ENCODE data around the gene MACROD2. TPM values are rescaled to one million over a fixed set of nuclear protein-coding genes. Genes with fewer than 3 reads are reported as not detected.

The MACROD2 gene
- total RNA-seq, 1 donor from 2014 or later, result 2.5 TPM

GRCh38 chr20:15576411-15576810, 1581.1 kb downstream of the MACROD2 start:
- no peak for TF ChIP-seq CTCF (IDR thresholded peaks at IDR 0.05)
- no peaks in the 10 kb centered on the region for H3K36me3 Mint-ChIP-seq (ENCODE audit: unreplicated experiment)
- no peaks in the 10 kb centered on the region for H3K9me3 Mint-ChIP-seq (ENCODE audit: unreplicated experiment)
- DNase-seq (ENCODE audit: extremely low spot score, unreplicated experiment), result no peak
- no peaks in the 10 kb centered on the region for H3K4me1 Mint-ChIP-seq (ENCODE audit: unreplicated experiment)
- H3K27me3 Mint-ChIP-seq (ENCODE audit: unreplicated experiment), result no peaks in the 10 kb centered on the region
- H3K27ac Mint-ChIP-seq (ENCODE audit: unreplicated experiment), result no peak overlapping the region
- H3K4me3 Mint-ChIP-seq (ENCODE audit: unreplicated experiment), result no peak overlapping the region

GRCh38 chr20:15578113-15578512, 1582.8 kb downstream of the MACROD2 start:
- H3K27ac Mint-ChIP-seq (ENCODE audit: unreplicated experiment), result no peak overlapping the region

GRCh38 chr20:15579688-15580087, 1584.4 kb downstream of the MACROD2 start:
- H3K4me1 Mint-ChIP-seq (ENCODE audit: unreplicated experiment), result no peaks in the 10 kb centered on the region
- no peak for TF ChIP-seq CTCF (IDR thresholded peaks at IDR 0.05)
- no peak for DNase-seq (ENCODE audit: extremely low spot score, unreplicated experiment)

More at GRCh38 chr20:15578113-15578512, 1582.8 kb downstream of the MACROD2 start:
- Mint-ChIP-seq H3K27me3 (ENCODE audit: unreplicated experiment) (no peaks in the 10 kb centered on the region), H3K4me3 (ENCODE audit: unreplicated experiment) (no peak overlapping the region), H3K36me3 (ENCODE audit: unreplicated experiment) (no peaks in the 10 kb centered on the region), H3K9me3 (ENCODE audit: unreplicated experiment) (no peaks in the 10 kb centered on the region), H3K4me1 (ENCODE audit: unreplicated experiment) (no peaks in the 10 kb centered on the region)
- no peak for TF ChIP-seq CTCF (IDR thresholded peaks at IDR 0.05)
- DNase-seq (ENCODE audit: extremely low spot score, unreplicated experiment), result no peak

GRCh38 chr20:15582146-15582760, 1586.9 kb downstream of the MACROD2 start:
- H3K36me3 Mint-ChIP-seq (ENCODE audit: unreplicated experiment), result no peaks in the 10 kb centered on the region
- no peak overlapping the region for H3K4me3 Mint-ChIP-seq (ENCODE audit: unreplicated experiment)
- no peak for TF ChIP-seq CTCF (IDR thresholded peaks at IDR 0.05)
- H3K27me3 Mint-ChIP-seq (ENCODE audit: unreplicated experiment), result no peaks in the 10 kb centered on the region
- no peak overlapping the region for H3K27ac Mint-ChIP-seq (ENCODE audit: unreplicated experiment)
- H3K9me3 Mint-ChIP-seq (ENCODE audit: unreplicated experiment), result no peaks in the 10 kb centered on the region
- H3K4me1 Mint-ChIP-seq (ENCODE audit: unreplicated experiment), result no peaks in the 10 kb centered on the region
- no peak for DNase-seq (ENCODE audit: extremely low spot score, unreplicated experiment)

More at GRCh38 chr20:15579688-15580087, 1584.4 kb downstream of the MACROD2 start:
- Mint-ChIP-seq H3K27me3 (ENCODE audit: unreplicated experiment) (no peaks in the 10 kb centered on the region), H3K27ac (ENCODE audit: unreplicated experiment) (no peak overlapping the region), H3K36me3 (ENCODE audit: unreplicated experiment) (no peaks in the 10 kb centered on the region), H3K4me3 (ENCODE audit: unreplicated experiment) (no peak overlapping the region), H3K9me3 (ENCODE audit: unreplicated experiment) (no peaks in the 10 kb centered on the region)

- no peak for DNase-seq (ENCODE audit: extremely low spot score, unreplicated experiment)
- Mint-ChIP-seq H3K9me3 (ENCODE audit: unreplicated experiment) (no peaks in the 10 kb centered on the region), H3K4me1 (ENCODE audit: unreplicated experiment) (no peaks in the 10 kb centered on the region), H3K27ac (ENCODE audit: unreplicated experiment) (no peak overlapping the region), H3K36me3 (ENCODE audit: unreplicated experiment) (no peaks in the 10 kb centered on the region), H3K27me3 (ENCODE audit: unreplicated experiment) (no peaks in the 10 kb centered on the region), H3K4me3 (ENCODE audit: unreplicated experiment) (no peak overlapping the region)
- no peak for TF ChIP-seq CTCF (IDR thresholded peaks at IDR 0.05)
Measured at GRCh38 chr20:15584507-15584906, 1589.2 kb downstream of the MACROD2 start.

All from osteocyte (in vitro differentiated cells).